ENCODE data around the gene DGCR2.

The DGCR2 gene

DNA sequence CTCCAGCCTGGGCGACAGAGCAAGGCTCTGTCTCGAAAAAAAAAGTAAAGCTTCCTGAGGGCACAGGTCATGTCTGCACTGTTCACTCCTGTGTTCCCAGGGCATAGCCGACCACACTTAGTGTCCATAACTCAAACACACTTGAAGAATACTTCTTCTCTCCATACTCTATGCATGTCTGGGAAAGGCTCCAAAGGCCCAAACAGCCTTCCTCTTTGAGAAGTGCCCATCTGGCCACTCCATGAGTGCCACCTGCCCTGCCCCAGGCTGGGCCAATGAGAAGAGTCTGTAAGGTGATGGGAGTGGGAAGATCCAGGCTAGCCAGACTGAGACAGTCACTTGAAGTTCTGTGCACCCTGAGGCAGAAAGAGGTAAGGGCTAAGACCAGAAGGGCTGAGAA is 24.7 kb downstream of the DGCR2 start:
- ChIA-PET CTCF (no interaction called here), POLR2A (interaction anchor here (1.7 kb wide), 1 partner anchor 24 kb away, joined by 11 read pairs; the partner anchor contains the start of gene DGCR2)
- TF ChIP-seq ELF4 (IDR thresholded peaks at IDR 0.05) (no peak), TARDBP (IDR thresholded peaks at IDR 0.05) (no peak), FOXA1 (IDR thresholded peaks at IDR 0.05) (no peak), LEF1 (IDR thresholded peaks at IDR 0.05; ENCODE audit: borderline replicate concordance) (no peak), L3MBTL2 (conservative IDR thresholded peaks at IDR 0.05) (no peak), BHLHE40 (IDR thresholded peaks at IDR 0.05; ENCODE audit: borderline replicate concordance) (no peak), FOXK2 (IDR thresholded peaks at IDR 0.05) (no peak)
- TF ChIP-seq, protein P1, sequence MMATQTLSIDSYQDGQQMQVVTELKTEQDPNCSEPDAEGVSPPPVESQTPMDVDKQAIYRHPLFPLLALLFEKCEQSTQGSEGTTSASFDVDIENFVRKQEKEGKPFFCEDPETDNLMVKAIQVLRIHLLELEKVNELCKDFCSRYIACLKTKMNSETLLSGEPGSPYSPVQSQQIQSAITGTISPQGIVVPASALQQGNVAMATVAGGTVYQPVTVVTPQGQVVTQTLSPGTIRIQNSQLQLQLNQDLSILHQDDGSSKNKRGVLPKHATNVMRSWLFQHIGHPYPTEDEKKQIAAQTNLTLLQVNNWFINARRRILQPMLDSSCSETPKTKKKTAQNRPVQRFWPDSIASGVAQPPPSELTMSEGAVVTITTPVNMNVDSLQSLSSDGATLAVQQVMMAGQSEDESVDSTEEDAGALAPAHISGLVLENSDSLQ (IDR thresholded peaks at IDR 0.05) = no peak
- DNase-seq (ENCODE audit: extremely low spot score) = no peak

DNA sequence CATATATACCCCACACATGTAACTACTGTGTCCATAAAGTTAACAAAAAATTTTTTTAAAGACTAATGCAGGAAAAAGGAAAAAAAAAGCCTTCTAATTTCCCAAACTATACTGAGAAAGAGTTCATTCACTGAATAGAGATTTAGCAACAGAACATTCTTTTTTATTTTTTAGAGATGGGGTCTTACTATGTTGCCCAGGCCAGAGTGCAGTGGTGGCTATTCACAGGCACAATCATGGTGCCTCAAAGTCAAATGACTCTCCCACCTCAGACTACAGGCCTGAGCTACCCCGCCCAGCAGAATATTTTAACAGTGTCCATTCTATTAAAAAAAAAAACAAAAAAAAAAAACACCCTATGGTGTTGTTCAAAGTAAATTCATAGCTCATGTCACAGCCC is 25.7 kb downstream of the DGCR2 start:
- POLR2A ChIA-PET = no interaction called here
- CTCF ChIA-PET = no interaction called here
- TF ChIP-seq, protein P1 (IDR thresholded peaks at IDR 0.05) = no peak
- no peak for TF ChIP-seq L3MBTL2 (conservative IDR thresholded peaks at IDR 0.05)
- TF ChIP-seq FOXK2 (IDR thresholded peaks at IDR 0.05) = no peak
- no peak for TF ChIP-seq CTBP1 (IDR thresholded peaks at IDR 0.05; ENCODE audit: borderline replicate concordance)
- TF ChIP-seq LEF1 (IDR thresholded peaks at IDR 0.05; ENCODE audit: borderline replicate concordance) = no peak
- TF ChIP-seq ELF4 (IDR thresholded peaks at IDR 0.05) = no peak
- no peak for TF ChIP-seq ZNF384 (IDR thresholded peaks at IDR 0.05)
- TF ChIP-seq SP1 (IDR thresholded peaks at IDR 0.05) = no peak
- no peak for TF ChIP-seq FOXA1 (IDR thresholded peaks at IDR 0.05)
- no peak for TF ChIP-seq TARDBP (IDR thresholded peaks at IDR 0.05)
- no peak for TF ChIP-seq BHLHE40 (IDR thresholded peaks at IDR 0.05; ENCODE audit: borderline replicate concordance)
- no peak for TF ChIP-seq NFRKB (IDR thresholded peaks at IDR 0.05)
- TF ChIP-seq FOXM1 (IDR thresholded peaks at IDR 0.05; ENCODE audit: borderline replicate concordance) = no peak
- no peak for TF ChIP-seq HDGF (IDR thresholded peaks at IDR 0.05; ENCODE audit: borderline replicate concordance)
- TF ChIP-seq SUZ12 (IDR thresholded peaks at IDR 0.05) = no peak
- no peak for TF ChIP-seq ARNT (IDR thresholded peaks at IDR 0.05)
- DNase-seq (ENCODE audit: extremely low spot score) = no peak

GRCh38 chr22:19094393-19094997 is 27.7 kb downstream of the DGCR2 start:
- CTCF ChIA-PET = no interaction called here
- DNase-seq (ENCODE audit: extremely low spot score) = no peak
- TF ChIP-seq SP1 (IDR thresholded peaks at IDR 0.05) (no peak), HDGF (IDR thresholded peaks at IDR 0.05; ENCODE audit: borderline replicate concordance) (no peak), LEF1 (IDR thresholded peaks at IDR 0.05; ENCODE audit: borderline replicate concordance) (no peak), L3MBTL2 (conservative IDR thresholded peaks at IDR 0.05) (no peak), BHLHE40 (IDR thresholded peaks at IDR 0.05; ENCODE audit: borderline replicate concordance) (no peak), FOXK2 (IDR thresholded peaks at IDR 0.05) (no peak), SUZ12 (IDR thresholded peaks at IDR 0.05) (no peak), FOXA1 (IDR thresholded peaks at IDR 0.05) (no peak), ELF4 (IDR thresholded peaks at IDR 0.05) (no peak), ARNT (IDR thresholded peaks at IDR 0.05) (no peak), CTBP1 (IDR thresholded peaks at IDR 0.05; ENCODE audit: borderline replicate concordance) (no peak), TARDBP (IDR thresholded peaks at IDR 0.05) (no peak), NFRKB (IDR thresholded peaks at IDR 0.05) (no peak), FOXM1 (IDR thresholded peaks at IDR 0.05; ENCODE audit: borderline replicate concordance) (no peak)
- TF ChIP-seq, protein P1 (IDR thresholded peaks at IDR 0.05) = no peak
- POLR2A ChIA-PET = no interaction called here

GRCh38 chr22:19092725-19093124 is 29.5 kb downstream of the DGCR2 start:
- ChIA-PET POLR2A (no interaction called here), CTCF (interaction anchor here (0.7 kb wide), 1 partner anchor 19 kb away, joined by 3 read pairs; no protein-coding TSS in a partner anchor)
- no peak for DNase-seq (ENCODE audit: extremely low spot score)
- TF ChIP-seq L3MBTL2 (conservative IDR thresholded peaks at IDR 0.05) = no peak

DNA sequence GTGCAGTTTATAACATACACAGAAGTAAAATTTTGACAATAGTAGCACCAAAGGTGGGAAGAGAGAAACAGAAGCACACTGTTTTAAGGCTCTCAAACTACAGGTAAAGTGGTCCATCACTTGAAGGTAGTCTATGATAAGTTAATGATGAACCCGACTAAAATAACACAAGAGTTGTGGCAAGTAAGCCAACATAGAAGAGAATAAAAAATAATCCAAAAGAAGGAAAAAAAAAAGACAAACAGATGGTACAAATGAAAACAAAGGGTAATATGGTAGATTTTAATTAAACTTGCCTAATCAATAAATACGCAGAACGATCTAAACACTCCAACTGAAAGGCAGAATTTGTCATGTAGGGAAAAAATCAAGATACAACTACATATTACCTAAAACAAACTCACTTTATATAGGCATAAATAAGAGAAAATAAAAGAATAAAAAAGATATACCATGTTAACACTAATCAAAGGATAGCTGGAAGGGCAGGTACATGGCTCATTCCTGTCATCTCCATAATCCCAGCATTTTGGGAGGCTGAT is 31.6 kb downstream of the DGCR2 start:
- TF ChIP-seq ELF4 (IDR thresholded peaks at IDR 0.05) (no peak), CTBP1 (IDR thresholded peaks at IDR 0.05; ENCODE audit: borderline replicate concordance) (no peak), NFRKB (IDR thresholded peaks at IDR 0.05) (no peak), FOXM1 (IDR thresholded peaks at IDR 0.05; ENCODE audit: borderline replicate concordance) (no peak), BHLHE40 (IDR thresholded peaks at IDR 0.05; ENCODE audit: borderline replicate concordance) (no peak)
- CTCF ChIA-PET = no interaction called here
- POLR2A ChIA-PET = no interaction called here
- no peak for DNase-seq (ENCODE audit: extremely low spot score)

DNA sequence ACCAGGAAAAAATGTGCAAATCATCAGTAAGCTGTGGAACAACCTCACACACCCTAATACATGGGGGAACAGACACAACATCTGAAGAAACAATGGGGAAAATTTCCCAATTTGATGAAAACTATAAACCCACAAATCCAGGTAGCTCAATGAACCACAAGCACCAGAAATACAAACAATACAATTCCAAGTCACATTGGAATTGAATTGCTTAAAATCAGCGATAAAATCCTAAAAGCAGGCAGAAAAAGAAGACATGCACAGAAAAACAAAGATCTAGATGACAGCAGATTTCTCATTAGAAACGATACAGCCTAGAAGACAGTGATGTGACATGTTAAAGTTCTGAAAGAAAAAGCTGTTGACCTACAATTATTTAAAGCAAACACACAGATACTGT is 32.0 kb downstream of the DGCR2 start:
- ChIA-PET CTCF (interaction anchor here (0.9 kb wide), 1 partner anchor 89 kb away, joined by 3 read pairs; no protein-coding TSS in a partner anchor), POLR2A (no interaction called here)
- TF ChIP-seq HDGF (IDR thresholded peaks at IDR 0.05; ENCODE audit: borderline replicate concordance) (no peak), BHLHE40 (IDR thresholded peaks at IDR 0.05; ENCODE audit: borderline replicate concordance) (no peak), FOXM1 (IDR thresholded peaks at IDR 0.05; ENCODE audit: borderline replicate concordance) (no peak), L3MBTL2 (conservative IDR thresholded peaks at IDR 0.05) (no peak), SP1 (IDR thresholded peaks at IDR 0.05) (no peak), FOXK2 (IDR thresholded peaks at IDR 0.05) (no peak), TARDBP (IDR thresholded peaks at IDR 0.05) (no peak), NFRKB (IDR thresholded peaks at IDR 0.05) (no peak), CTBP1 (IDR thresholded peaks at IDR 0.05; ENCODE audit: borderline replicate concordance) (no peak), FOXA1 (IDR thresholded peaks at IDR 0.05) (no peak), ARNT (IDR thresholded peaks at IDR 0.05) (no peak), SUZ12 (IDR thresholded peaks at IDR 0.05) (no peak), ZNF384 (IDR thresholded peaks at IDR 0.05) (no peak), LEF1 (IDR thresholded peaks at IDR 0.05; ENCODE audit: borderline replicate concordance) (no peak), ELF4 (IDR thresholded peaks at IDR 0.05) (no peak)
- TF ChIP-seq, protein P1 (IDR thresholded peaks at IDR 0.05) = no peak
- no peak for DNase-seq (ENCODE audit: extremely low spot score)

Data from HEK293T (cell line).